HFFc6 (cell line): ENCODE results near the gene TMEM178B. TPM values are rescaled to one million over a fixed set of nuclear protein-coding genes. Genes with fewer than 3 reads are reported as not detected.

ENCODE experiments used
- DNase-seq: peaks from one replicate; pipeline ENCODE4 v3.0.0-alpha.2; 2018
- H3K27ac Mint-ChIP-seq: 2 replicates; pipeline ENCODE4 v1.8.0; 2020; ENCODE audit warnings: mild to moderate bottlenecking, mixed read lengths
- H3K27me3 Mint-ChIP-seq: 2 replicates; pipeline ENCODE4 v1.8.0; 2021; ENCODE audit warnings: mild to moderate bottlenecking, moderate library complexity, mixed read lengths; ENCODE audit not compliant: insufficient read depth
- H3K36me3 Mint-ChIP-seq: 2 replicates; pipeline ENCODE4 v1.8.0; 2021; ENCODE audit warnings: low read depth, mixed read lengths
- H3K4me1 Mint-ChIP-seq: 2 replicates; pipeline ENCODE4 v1.8.0; 2020; ENCODE audit warnings: low read depth, mixed read lengths
- H3K4me3 Mint-ChIP-seq: 2 replicates; pipeline ENCODE4 v1.8.0; 2020; ENCODE audit warnings: mild to moderate bottlenecking, moderate library complexity, mixed read lengths
- H3K9me3 Mint-ChIP-seq: 2 replicates; pipeline ENCODE4 v1.8.0; 2020; ENCODE audit warnings: mild to moderate bottlenecking, mixed read lengths
- CTCF ChIP-seq: fragments of 200-600 bp; sonication (generic); IDR thresholded peaks from 2 replicates; pipeline ENCODE4 v1.5.0; 2021; ENCODE audit warnings: antibody characterized with exemption, mild to moderate bottlenecking
- total RNA-seq, 6 experiments: library from RNA; stranded (reverse); fragmentation: NEBNext Ultra II Directional; extraction: Animal tissue kit (Norgen Biotek cat#: 25700); gene quantifications; 2 replicates in 1 of 6; 3 replicates in 5 of 6; pipeline ENCODE4 v1.2.3, GENCODE V29; 2021

TMEM178B gene
- total RNA-seq, 6 experiments from 2014 or later = 2.8 to 8.4 (median 6.6) TPM

DNA sequence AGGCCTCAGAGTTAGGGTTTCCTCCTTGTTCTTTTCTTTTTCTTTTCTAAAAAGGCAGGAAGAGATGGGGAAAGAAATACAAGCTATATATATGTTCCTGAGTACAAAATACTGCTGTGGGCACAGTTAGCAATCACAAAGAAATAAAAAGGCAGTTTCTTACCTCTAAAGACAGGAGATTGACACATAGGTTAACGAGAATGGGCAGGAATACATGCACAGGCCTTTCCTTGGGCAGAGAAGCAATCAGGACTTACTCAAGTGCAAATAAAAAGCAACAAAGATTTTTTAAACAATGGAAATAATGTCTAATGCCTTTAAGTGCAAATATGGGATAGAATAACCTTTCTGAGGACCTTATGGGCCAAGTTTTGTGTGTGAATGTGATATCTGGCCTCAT lies 357.8 kb downstream of the TMEM178B start:
- DNase-seq = no peak
- 0 out of 2 replicates have a peak, but pooled peaks cover 9% of the 10 kb centered on the region for H3K36me3 Mint-ChIP-seq
- no peak for TF ChIP-seq CTCF
- no peak overlapping the region for H3K4me3 Mint-ChIP-seq
- peaks cover 13% of the 10 kb centered on the region for H3K9me3 Mint-ChIP-seq
- no peaks in the 10 kb centered on the region for H3K4me1 Mint-ChIP-seq
- peaks cover 5% of the 10 kb centered on the region for H3K27me3 Mint-ChIP-seq
- no peak overlapping the region for H3K27ac Mint-ChIP-seq

DNA sequence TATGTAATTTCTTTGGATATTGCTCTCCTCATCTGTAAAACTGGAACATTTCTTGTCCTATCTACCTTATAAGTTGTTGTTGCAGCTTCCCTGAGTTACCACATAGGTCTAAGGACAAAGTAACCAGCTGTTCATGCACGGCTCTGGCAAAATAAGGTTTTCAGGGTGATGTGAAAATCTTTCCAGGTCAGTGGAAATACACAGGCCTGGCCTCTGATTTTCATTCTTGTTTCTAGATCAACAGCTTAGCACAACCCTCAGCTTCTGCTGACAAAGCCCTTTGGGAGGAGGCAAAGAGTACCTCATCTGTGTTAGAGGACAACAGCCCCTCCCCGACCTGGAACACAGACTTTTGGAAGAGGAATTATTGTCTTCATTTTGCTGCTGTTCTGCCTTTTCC lies 359.8 kb downstream of the TMEM178B start:
- H3K9me3 Mint-ChIP-seq = peaks cover 10% of the 10 kb centered on the region; the same call in 1 of the 2 replicates
- DNase-seq = no peak
- H3K4me3 Mint-ChIP-seq = no peak overlapping the region
- H3K36me3 Mint-ChIP-seq = no peaks in the 10 kb centered on the region
- no peaks in the 10 kb centered on the region for H3K4me1 Mint-ChIP-seq
- TF ChIP-seq CTCF = no peak
- peaks cover 5% of the 10 kb centered on the region for H3K27me3 Mint-ChIP-seq
- no peak overlapping the region for H3K27ac Mint-ChIP-seq

DNA sequence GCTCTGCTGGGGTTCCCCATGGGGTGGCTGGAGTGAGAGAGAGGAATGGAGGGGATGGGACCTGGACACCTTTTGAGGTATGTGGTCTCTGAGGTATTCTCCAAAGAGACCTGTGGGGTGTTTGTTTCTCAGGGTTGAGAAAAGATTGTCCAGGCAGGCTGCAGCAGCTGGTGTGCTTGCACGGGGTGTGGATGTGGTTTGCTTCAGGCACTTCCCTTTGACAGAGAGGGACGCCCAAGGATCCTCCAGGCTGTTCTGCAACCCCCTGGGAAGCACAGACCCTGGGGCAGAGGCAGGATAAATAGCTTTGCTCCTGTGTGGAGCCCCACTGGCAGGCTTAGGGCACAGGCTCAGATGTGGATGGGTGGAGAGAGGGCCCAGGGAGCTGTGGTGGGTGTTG lies 362.3 kb downstream of the TMEM178B start:
- no peaks in the 10 kb centered on the region for H3K4me1 Mint-ChIP-seq
- no peak for DNase-seq
- H3K27ac Mint-ChIP-seq = no peak overlapping the region
- TF ChIP-seq CTCF = no peak
- H3K27me3 Mint-ChIP-seq = peaks cover 4% of the 10 kb centered on the region
- peaks cover 8% of the 10 kb centered on the region; the same call in 1 of the 2 replicates for H3K9me3 Mint-ChIP-seq
- no peak overlapping the region for H3K4me3 Mint-ChIP-seq
- no peaks in the 10 kb centered on the region for H3K36me3 Mint-ChIP-seq

DNA sequence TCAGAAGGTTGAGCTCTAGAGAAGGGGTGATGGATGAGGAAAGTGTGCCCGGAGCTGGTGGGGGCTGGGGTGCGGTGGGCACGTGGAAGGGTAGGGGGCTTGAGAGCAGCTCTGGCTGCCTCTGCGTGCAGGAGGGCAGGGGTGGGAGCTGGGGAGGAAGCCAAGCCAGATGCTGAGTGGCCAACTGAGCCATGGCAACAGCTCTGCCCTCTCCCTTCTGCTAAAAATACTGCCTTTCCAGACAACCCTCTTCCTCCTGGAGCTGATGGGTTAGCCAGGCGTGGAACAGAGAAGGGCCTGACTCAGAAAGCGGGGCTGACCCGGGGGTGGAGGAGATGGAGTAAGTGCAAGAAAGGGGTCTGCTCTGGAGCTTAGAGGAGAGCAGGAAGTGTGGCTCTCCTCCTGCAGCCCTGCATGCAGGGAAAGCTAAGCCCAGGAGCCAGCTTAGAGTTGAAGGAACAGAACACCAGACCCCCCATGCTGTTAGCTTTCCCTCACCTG lies 362.8 kb downstream of the TMEM178B start:
- H3K27me3 Mint-ChIP-seq = peaks cover 1% of the 10 kb centered on the region; the same call in 1 of the 2 replicates
- peaks cover under 1% of the 10 kb centered on the region; the same call in 1 of the 2 replicates for H3K4me1 Mint-ChIP-seq
- no peaks in the 10 kb centered on the region for H3K36me3 Mint-ChIP-seq
- H3K9me3 Mint-ChIP-seq = peaks cover 8% of the 10 kb centered on the region; the same call in 1 of the 2 replicates
- DNase-seq = no peak
- H3K4me3 Mint-ChIP-seq = no peak overlapping the region
- no peak for TF ChIP-seq CTCF
- H3K27ac Mint-ChIP-seq = no peak overlapping the region

DNA sequence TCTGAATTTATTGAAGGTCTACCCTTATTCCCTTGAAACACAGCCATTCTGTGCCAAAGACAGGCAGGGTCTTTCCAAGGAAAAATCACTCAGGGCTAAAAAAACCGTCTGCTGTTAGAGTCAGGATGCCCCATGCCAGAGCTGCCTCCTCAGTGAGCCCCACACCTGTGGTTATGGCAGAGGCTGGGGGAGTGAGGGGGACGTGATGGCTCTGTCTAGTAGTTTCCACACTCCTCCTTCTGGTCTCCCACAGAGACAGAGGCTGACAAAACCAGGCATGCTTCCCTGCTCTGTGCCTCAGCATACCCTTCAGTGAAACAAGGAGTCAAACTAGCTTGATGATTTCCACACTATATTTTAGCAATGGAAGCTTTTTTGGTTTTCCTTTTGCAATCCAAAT lies 365.3 kb downstream of the TMEM178B start:
- Mint-ChIP-seq H3K9me3 (peaks cover 14% of the 10 kb centered on the region; the same call in 1 of the 2 replicates), H3K4me3 (no peak overlapping the region), H3K27ac (no peak overlapping the region), H3K4me1 (peaks cover 6% of the 10 kb centered on the region; the same call in 1 of the 2 replicates), H3K36me3 (peaks cover 8% of the 10 kb centered on the region; the same call in 1 of the 2 replicates), H3K27me3 (peaks cover 1% of the 10 kb centered on the region; the same call in 1 of the 2 replicates)
- no peak for TF ChIP-seq CTCF
- DNase-seq = no peak
